Left ventricle myocardium inferior (tissue), 1 donor: ENCODE results near the gene VSTM2B. TPM values are rescaled to one million over a fixed set of nuclear protein-coding genes. Genes with fewer than 3 reads are reported as not detected.

ENCODE experiments used
- DNase-seq: peaks from one replicate; pipeline ENCODE4 v3.0.0-alpha.2; 2020
- H3K27ac ChIP-seq: fragments of 200-600 bp; replicated peaks from 2 replicates; pipeline ENCODE4 v1.8.0; 2021
- H3K27me3 ChIP-seq: fragments of 200-600 bp; 2 replicates; pipeline ENCODE4 v1.8.0; 2021; ENCODE audit warnings: low read depth
- H3K36me3 ChIP-seq: fragments of 200-600 bp; 2 replicates; pipeline ENCODE4 v1.8.0; 2021
- H3K4me1 ChIP-seq: fragments of 200-600 bp; 2 replicates; pipeline ENCODE4 v1.8.0; 2021
- H3K4me3 ChIP-seq: fragments of 200-600 bp; 2 replicates; pipeline ENCODE4 v1.8.0; 2021; ENCODE audit warnings: mild to moderate bottlenecking, moderate library complexity
- H3K9me3 ChIP-seq: fragments of 200-600 bp; replicated peaks from 2 replicates; pipeline ENCODE4 v1.8.0; 2021
- CTCF ChIP-seq: fragments of 200-600 bp; IDR thresholded peaks from 2 replicates; pipeline ENCODE4 v1.8.0; 2021; ENCODE audit warnings: antibody characterized with exemption, mild to moderate bottlenecking, borderline replicate concordance
- intact Hi-C: fragments of 100-400 bp; cut with micrococcal nuclease; formaldehyde crosslinking; loops from one replicate; pipeline ENCODE4 v1.11.0; 2022
- total RNA-seq: library from RNA; stranded (reverse); fragmentation: NEBNext Ultra II Directional; extraction: Animal tissue kit (Norgen Biotek cat#: 25700); gene quantifications from one replicate; pipeline ENCODE4 v1.2.1, GENCODE V29; 2021
- donor health status: DM: no; HTN: yes; CAD: no; lungs with severe emphysema.

The VSTM2B gene
- total RNA-seq, 1 donor from 2014 or later, result not detected

GRCh38 chr19:29520390-29520789 is 5.4 kb upstream of the VSTM2B start:
- no peak overlapping the region for H3K27ac ChIP-seq
- H3K27me3 ChIP-seq, result peaks cover 89% of the 10 kb centered on the region
- no peaks in the 10 kb centered on the region for H3K36me3 ChIP-seq
- H3K4me3 ChIP-seq, result no peak overlapping the region
- peaks cover 9% of the 10 kb centered on the region for H3K4me1 ChIP-seq
- H3K9me3 ChIP-seq, result no peaks in the 10 kb centered on the region
- no peak for DNase-seq
- intact Hi-C loops, result no loop called here
- no peak for TF ChIP-seq CTCF

- no peaks in the 10 kb centered on the region for H3K36me3 ChIP-seq
- H3K27ac ChIP-seq, result no peak overlapping the region
- DNase-seq, result no peak
- H3K9me3 ChIP-seq, result no peaks in the 10 kb centered on the region
- H3K27me3 ChIP-seq, result peaks cover 99% of the 10 kb centered on the region
- no peak for TF ChIP-seq CTCF
- intact Hi-C loops, result no loop called here
- no peak overlapping the region for H3K4me3 ChIP-seq
- peaks cover 20% of the 10 kb centered on the region for H3K4me1 ChIP-seq
Measured at GRCh38 chr19:29521291-29522075, 4.3 kb upstream of the VSTM2B start.

DNA sequence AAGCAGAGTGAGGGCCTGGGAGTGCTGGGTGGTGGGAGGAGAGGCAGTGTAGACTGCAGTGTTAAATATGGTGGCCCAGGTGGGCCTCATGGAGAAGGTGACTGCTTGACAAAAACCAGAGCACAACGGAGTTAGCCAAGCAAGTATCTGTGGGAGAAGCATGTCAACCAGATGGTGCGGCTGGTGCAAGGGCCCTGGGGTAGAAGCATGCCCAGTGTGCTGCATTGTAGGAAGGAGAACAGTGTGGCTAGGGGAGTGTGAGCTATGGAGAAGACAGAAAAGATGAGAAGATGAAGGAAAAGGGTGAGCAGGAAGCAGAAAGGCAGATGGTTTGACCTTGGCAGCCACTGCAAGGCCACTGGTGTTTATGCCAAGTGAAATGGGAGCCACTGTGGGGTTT is 2.2 kb upstream of the VSTM2B start:
- Histone ChIP-seq H3K4me1 (peaks cover 41% of the 10 kb centered on the region), H3K27ac (no peak overlapping the region), H3K4me3 (no peak overlapping the region), H3K27me3 (peaks cover 100% of the 10 kb centered on the region), H3K9me3 (no peaks in the 10 kb centered on the region), H3K36me3 (no peaks in the 10 kb centered on the region)
- TF ChIP-seq CTCF, result no peak
- DNase-seq, result no peak
- intact Hi-C loops, result no loop called here

DNA sequence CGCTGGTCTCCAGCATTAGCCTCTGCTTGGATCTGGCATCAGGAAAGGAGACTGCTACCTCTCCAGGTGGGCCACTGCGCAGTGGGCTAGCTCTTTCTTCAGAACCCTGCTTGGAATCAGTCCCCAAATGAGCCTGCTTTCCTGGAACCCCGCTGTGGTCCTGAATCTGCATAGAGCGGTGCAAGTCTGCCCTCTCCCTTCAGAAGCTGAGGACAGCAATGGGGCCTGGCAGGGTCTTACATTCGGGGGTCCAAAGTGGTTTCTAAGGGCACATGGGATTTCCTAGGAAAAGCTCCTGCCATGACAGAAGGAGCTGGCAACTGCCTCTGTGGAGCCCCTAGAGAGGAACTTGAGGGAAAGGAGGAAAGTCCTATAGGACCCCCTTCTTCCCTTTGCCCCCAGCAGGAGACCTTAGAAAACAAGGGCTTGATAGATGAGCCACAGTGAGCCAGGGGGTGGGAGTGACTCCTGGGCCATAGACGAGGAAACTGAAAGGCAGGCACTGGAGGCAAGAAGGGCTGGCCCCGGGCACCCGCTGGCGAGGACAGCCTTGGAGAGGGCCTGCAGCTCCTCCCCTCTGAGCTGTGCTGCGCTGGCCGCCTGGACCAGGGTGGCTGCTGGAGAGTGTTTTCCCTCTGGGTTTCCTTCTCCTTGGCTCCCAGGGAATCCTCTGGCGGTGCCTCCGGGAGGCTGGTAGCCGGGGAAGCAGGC is 1.4 kb upstream of the VSTM2B start:
- Histone ChIP-seq H3K27ac (no peak overlapping the region), H3K4me3 (no peak overlapping the region), H3K4me1 (peaks cover 49% of the 10 kb centered on the region), H3K27me3 (peaks cover 100% of the 10 kb centered on the region), H3K36me3 (no peaks in the 10 kb centered on the region), H3K9me3 (no peaks in the 10 kb centered on the region)
- intact Hi-C loops, result no loop called here
- DNase-seq, result peak; percentile 2
- TF ChIP-seq CTCF, result no peak

DNA sequence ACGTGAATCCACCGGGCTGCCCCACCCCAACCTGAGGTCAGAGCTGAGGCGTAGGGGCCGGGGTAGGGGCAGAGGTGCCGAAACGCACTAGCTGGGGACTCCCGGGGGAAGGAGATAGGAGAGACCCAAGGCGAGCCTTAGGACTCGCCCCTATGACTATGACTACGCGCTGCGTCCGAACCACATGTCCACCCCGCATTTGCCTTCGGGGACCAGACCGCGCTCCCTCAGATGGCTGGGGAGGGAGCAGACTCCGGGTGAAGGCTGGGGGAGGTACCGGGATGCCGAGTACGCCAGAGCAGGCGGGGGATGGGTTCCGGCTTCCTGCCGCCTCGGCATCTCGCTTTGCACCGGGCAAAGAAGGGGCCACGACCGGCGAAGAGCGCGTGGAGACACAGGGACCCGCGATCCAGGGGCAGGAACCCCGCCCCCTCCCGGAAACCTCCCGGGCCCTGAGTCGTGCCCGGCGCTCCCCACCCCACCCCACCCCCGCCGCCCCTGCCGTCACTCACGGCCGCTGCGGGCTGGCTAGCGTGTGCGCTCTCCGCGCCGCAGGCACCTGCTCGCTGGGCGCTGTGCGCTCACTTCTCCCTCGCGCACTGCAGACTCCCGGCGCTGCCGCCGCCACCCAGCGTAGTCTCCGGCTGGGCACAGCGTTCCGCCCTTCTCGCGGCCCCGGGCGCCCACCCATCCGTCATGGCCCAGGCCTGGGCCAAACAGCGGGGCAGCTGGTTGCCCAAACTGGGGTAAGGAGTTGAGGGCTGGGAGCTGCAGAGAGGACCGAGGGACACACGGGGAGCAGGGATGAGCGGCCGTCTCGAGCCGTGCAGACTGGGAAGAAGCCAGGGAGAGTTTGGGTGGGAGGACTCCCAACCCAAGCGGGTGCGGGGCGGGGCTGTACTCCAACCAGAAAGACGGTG is 622 bp upstream of the VSTM2B start:
- no peak for TF ChIP-seq CTCF
- intact Hi-C loops, result no loop called here
- peak; percentile 8 for DNase-seq
- Histone ChIP-seq H3K27me3 (peaks cover 100% of the 10 kb centered on the region), H3K27ac (no peak overlapping the region), H3K9me3 (no peaks in the 10 kb centered on the region), H3K4me3 (peak overlapping the region; percentile 52), H3K4me1 (peaks cover 55% of the 10 kb centered on the region), H3K36me3 (no peaks in the 10 kb centered on the region)
